ENCODE results near the gene ST7.

DNA sequence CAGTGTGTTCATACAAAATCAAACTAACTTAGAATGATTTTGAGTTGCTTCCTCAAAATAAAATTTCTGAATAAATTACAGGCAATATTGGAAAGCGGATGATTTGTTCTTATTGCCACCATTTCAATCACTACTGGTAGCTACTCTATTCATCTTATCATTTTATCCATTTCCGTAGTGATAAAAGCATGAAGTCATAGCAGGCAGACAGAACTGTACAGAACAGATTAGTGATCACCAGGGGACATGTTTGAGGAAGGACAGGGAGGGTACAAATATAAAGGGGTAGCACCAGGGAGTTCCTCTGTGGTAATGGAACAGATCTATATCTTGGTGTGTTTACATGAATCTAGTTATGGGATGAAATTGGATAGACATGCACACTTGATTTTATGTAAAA, 231.1 kb downstream of the ST7 start:
- TF ChIP-seq GATA2 (IDR thresholded peaks at IDR 0.05; ENCODE audit: low read depth, low read length) (peak; percentile 83), GATA3 (IDR thresholded peaks at IDR 0.05; ENCODE audit: low read depth, low read length) (peak; percentile 85)

Data from SH-SY5Y (cell line).